K562 (cell line): ENCODE results near the gene CRYBB1. TPM values are rescaled to one million over a fixed set of nuclear protein-coding genes. Genes with fewer than 3 reads are reported as not detected.

Experiments used
- ARID2 ChIP-seq: fragments of 450-650 bp; IDR thresholded peaks from 2 replicates; pipeline ENCODE4 v1.6.1; 2017; ENCODE audit warnings: antibody characterized with exemption, mild to moderate bottlenecking
- CEBPG ChIP-seq, 3 experiments: fragments of 200-800 bp in 1 of 3; sonication (Bioruptor generic) in 1 of 3; sonication (generic) in 1 of 3; formaldehyde crosslinking in 1 of 3; IDR thresholded peaks in 2 of 3; conservative IDR thresholded peaks in 1 of 3; 2 replicates each; pipeline versions ENCODE4 v1.6.1 to v1.8.0; 2016 to 2022; ENCODE audit warnings: missing compliant biosample characterization in 2 of 3, missing genetic modification characterization in 2 of 3, mild to moderate bottlenecking in 1 of 3, missing genetic modification reagents in 1 of 3
- CXXC5 ChIP-seq: fragments of 250-450 bp; sonication (Bioruptor Pico); IDR thresholded peaks from 2 replicates; pipeline ENCODE4 v1.8.0; 2022; ENCODE audit warnings: inconsistent platforms, mild to moderate bottlenecking, moderate library complexity
- IFI16 ChIP-seq: fragments of 250-450 bp; sonication (Bioruptor Pico); IDR thresholded peaks from 2 replicates; pipeline ENCODE4 v2.1.2; 2022; ENCODE audit warnings: mild to moderate bottlenecking, inconsistent platforms
- MCM2 ChIP-seq: fragments of 450-650 bp; IDR thresholded peaks from 2 replicates; pipeline ENCODE4 v1.6.1; 2017; ENCODE audit warnings: low read depth, mild to moderate bottlenecking
- NCOA2 ChIP-seq, 2 experiments: fragments of 450-650 bp; IDR thresholded peaks; 2 replicates each; pipeline ENCODE4 v1.6.1; 2018; ENCODE audit warnings: mild to moderate bottlenecking in 2 of 2, moderate library complexity in 1 of 2; ENCODE audit not compliant: partially characterized antibody in 2 of 2
- POLR2A ChIP-seq: fragments of 450-650 bp; conservative IDR thresholded peaks from 2 replicates; pipeline ENCODE4 v1.6.1; 2016
- XRCC3 ChIP-seq: fragments of 450-650 bp; IDR thresholded peaks from 2 replicates; pipeline ENCODE4 v1.6.1; 2017; ENCODE audit warnings: mild to moderate bottlenecking, moderate library complexity
- ZFP36 ChIP-seq: fragments of 150-350 bp; IDR thresholded peaks from 2 replicates; pipeline ENCODE4 v1.6.1; 2018; ENCODE audit warnings: low read length, low read depth; ENCODE audit not compliant: partially characterized antibody
- ZKSCAN8 ChIP-seq: fragments of 200-800 bp; sonication (Bioruptor generic); IDR thresholded peaks from 2 replicates; pipeline ENCODE4 v1.6.1; 2016; ENCODE audit warnings: missing genetic modification characterization, missing compliant biosample characterization
- polyA plus RNA-seq, 8 experiments: library from polyadenylated mRNA; depleted of rRNA in 4 of 8; stranded (reverse) in 5 of 8; unstranded in 3 of 8; fragments of >200 nt; fragmentation: Nextera tagmentation in 2 of 8; fragmentation: Illumina TruSeq in 1 of 8; extraction: Ambion mirVana in 2 of 8; extraction: Trizol in 1 of 8; gene quantifications; 2 replicates each; pipeline versions ENCODE4 v1.2.1 to v1.2.3, GENCODE V29; 2011 to 2014; ENCODE audit warnings: inconsistent platforms in 1 of 8, missing spikeins in 1 of 8
- total RNA-seq, 7 experiments: library from RNA; depleted of rRNA in 6 of 7; stranded (reverse); fragments of >200 nt in 6 of 7; fragmentation: Illumina TruSeq in 2 of 7; extraction: Trizol in 2 of 7; gene quantifications; 2 replicates each; pipeline versions ENCODE4 v1.2.1 to v1.2.3, GENCODE V29; 2011 to 2021; ENCODE audit warnings: low replicate concordance in 1 of 7
- TF ChIP-seq, protein P1 (sequence below): sonication (generic); formaldehyde crosslinking; IDR thresholded peaks from 2 replicates; pipeline ENCODE4 v1.8.1; 2022; ENCODE audit warnings: missing genetic modification reagents
- TF ChIP-seq, protein P2 (sequence below): fragments of 450-650 bp; IDR thresholded peaks from 2 replicates; pipeline ENCODE4 v1.6.1; 2016; ENCODE audit warnings: low read depth, mild to moderate bottlenecking, moderate library complexity
- TF ChIP-seq, protein P3 (sequence below): fragments of 250-450 bp; sonication (Bioruptor Pico); IDR thresholded peaks from 2 replicates; pipeline ENCODE4 v1.6.1; 2021; ENCODE audit warnings: mild to moderate bottlenecking
- TF ChIP-seq, protein P4 (sequence below): fragments of 200-800 bp; sonication (Bioruptor generic); IDR thresholded peaks from 2 replicates; pipeline ENCODE4 v1.6.1; 2017; ENCODE audit warnings: missing genetic modification characterization, missing compliant biosample characterization
- TF ChIP-seq, protein P5 (sequence below), 2 experiments: fragments of 450-650 bp; conservative IDR thresholded peaks; 2 replicates each; pipeline ENCODE4 v1.6.1; 2017; ENCODE audit warnings: mild to moderate bottlenecking in 2 of 2, moderate library complexity in 2 of 2
- TF ChIP-seq, protein P6 (sequence below): fragments of 450-650 bp; formaldehyde crosslinking; IDR thresholded peaks from 2 replicates; pipeline ENCODE4 v1.4.0; 2020; ENCODE audit warnings: mild to moderate bottlenecking, moderate library complexity
- TF ChIP-seq, protein P7 (sequence below): fragments of 450-650 bp; formaldehyde crosslinking; IDR thresholded peaks from 2 replicates; pipeline ENCODE4 v1.4.0; 2020; ENCODE audit warnings: mild to moderate bottlenecking, mixed read lengths

The CRYBB1 gene
- total and polyA plus RNA-seq, 9 of the 15 experiments (the other 6 are each of a cell fraction or from before 2014, with no cell fraction given), result 0.16 to 0.45 (median 0.33) TPM; not detected in 2

DNA sequence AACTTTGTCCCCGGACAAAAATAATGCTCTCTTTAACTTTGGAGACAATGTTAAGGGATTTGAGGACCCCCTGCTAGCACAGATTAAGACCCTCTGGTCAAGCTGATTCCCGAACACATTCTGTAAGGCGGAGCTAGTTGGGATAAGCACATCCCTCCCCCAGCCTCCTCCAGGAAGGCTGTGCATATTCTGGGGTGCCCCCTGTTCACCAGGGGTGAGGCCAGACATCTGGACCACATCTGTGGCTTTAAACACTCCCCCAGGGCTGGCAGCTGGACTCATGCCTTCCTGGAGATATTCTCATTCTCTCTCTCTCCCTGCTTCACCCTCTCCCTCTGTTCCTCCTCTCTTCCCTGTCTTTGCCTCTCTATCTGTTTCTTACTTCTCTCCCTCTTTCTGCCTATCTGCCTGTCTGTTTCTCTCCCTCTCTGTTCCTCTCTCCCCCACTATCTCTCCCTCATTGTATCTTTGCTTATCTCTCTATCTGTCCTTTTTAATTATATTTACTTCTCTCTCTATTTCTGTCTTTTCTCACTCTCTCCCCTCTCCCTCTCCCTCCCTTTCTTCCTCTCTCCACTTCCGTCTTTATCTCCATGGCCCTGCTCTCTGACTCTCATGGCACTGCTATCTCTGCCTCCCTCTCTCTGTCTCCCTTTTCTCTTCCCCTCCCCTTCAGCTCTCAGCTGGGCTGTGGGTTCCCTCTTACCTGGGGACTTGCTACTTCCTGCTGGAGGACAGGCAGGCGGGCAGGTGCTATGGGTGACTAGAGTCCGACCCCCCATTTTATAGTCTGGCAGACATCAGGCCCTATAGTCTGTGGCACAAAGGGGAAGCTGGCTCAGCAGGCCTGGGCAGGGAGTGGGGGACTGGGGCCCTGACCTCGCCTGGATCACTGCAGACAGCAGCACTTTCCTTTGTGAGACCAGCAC lies at the start of gene CRYBB1 (continued):
- TF ChIP-seq MCM2, result no peak
- TF ChIP-seq, protein P1, sequence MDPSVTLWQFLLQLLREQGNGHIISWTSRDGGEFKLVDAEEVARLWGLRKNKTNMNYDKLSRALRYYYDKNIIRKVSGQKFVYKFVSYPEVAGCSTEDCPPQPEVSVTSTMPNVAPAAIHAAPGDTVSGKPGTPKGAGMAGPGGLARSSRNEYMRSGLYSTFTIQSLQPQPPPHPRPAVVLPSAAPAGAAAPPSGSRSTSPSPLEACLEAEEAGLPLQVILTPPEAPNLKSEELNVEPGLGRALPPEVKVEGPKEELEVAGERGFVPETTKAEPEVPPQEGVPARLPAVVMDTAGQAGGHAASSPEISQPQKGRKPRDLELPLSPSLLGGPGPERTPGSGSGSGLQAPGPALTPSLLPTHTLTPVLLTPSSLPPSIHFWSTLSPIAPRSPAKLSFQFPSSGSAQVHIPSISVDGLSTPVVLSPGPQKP (CRISPR knock-in tag), result no peak
- TF ChIP-seq, protein P2, sequence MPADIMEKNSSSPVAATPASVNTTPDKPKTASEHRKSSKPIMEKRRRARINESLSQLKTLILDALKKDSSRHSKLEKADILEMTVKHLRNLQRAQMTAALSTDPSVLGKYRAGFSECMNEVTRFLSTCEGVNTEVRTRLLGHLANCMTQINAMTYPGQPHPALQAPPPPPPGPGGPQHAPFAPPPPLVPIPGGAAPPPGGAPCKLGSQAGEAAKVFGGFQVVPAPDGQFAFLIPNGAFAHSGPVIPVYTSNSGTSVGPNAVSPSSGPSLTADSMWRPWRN, result no peak
- TF ChIP-seq XRCC3, result no peak
- TF ChIP-seq CXXC5, result peak; percentile 10; the same call in 1 of the 2 replicates
- no peak for TF ChIP-seq IFI16
- TF ChIP-seq ZFP36, result no peak
- no peak for TF ChIP-seq ZKSCAN8 (CRISPR knock-in tag)
- TF ChIP-seq, protein P3, sequence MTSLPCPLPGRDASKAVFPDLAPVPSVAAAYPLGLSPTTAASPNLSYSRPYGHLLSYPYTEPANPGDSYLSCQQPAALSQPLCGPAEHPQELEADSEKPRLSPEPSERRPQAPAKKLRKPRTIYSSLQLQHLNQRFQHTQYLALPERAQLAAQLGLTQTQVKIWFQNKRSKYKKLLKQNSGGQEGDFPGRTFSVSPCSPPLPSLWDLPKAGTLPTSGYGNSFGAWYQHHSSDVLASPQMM (CRISPR knock-in tag), result no peak
- TF ChIP-seq, protein P4, sequence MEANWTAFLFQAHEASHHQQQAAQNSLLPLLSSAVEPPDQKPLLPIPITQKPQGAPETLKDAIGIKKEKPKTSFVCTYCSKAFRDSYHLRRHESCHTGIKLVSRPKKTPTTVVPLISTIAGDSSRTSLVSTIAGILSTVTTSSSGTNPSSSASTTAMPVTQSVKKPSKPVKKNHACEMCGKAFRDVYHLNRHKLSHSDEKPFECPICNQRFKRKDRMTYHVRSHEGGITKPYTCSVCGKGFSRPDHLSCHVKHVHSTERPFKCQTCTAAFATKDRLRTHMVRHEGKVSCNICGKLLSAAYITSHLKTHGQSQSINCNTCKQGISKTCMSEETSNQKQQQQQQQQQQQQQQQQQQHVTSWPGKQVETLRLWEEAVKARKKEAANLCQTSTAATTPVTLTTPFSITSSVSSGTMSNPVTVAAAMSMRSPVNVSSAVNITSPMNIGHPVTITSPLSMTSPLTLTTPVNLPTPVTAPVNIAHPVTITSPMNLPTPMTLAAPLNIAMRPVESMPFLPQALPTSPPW (CRISPR knock-in tag), result no peak
- TF ChIP-seq, protein P5, sequence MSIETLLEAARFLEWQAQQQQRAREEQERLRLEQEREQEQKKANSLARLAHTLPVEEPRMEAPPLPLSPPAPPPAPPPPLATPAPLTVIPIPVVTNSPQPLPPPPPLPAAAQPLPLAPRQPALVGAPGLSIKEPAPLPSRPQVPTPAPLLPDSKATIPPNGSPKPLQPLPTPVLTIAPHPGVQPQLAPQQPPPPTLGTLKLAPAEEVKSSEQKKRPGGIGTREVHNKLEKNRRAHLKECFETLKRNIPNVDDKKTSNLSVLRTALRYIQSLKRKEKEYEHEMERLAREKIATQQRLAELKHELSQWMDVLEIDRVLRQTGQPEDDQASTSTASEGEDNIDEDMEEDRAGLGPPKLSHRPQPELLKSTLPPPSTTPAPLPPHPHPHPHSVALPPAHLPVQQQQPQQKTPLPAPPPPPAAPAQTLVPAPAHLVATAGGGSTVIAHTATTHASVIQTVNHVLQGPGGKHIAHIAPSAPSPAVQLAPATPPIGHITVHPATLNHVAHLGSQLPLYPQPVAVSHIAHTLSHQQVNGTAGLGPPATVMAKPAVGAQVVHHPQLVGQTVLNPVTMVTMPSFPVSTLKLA (conservative IDR thresholded peaks at IDR 0.05), result peak in 1 of 2 experiments; percentile 23; a peak in 1 of 4 replicates
- no peak for TF ChIP-seq NCOA2 (IDR thresholded peaks at IDR 0.05; ENCODE audit: partially characterized antibody in 2 of 2)
- peak; percentile 56; the same call in 1 of the 2 replicates for TF ChIP-seq ARID2
- TF ChIP-seq CEBPG (CRISPR knock-in tag; IDR thresholded peaks at IDR 0.05), result no peak
- no peak for TF ChIP-seq CEBPG (tag; conservative IDR thresholded peaks at IDR 0.05 in 1 of 2, IDR thresholded peaks at IDR 0.05 in 1 of 2)
- TF ChIP-seq, protein P6, sequence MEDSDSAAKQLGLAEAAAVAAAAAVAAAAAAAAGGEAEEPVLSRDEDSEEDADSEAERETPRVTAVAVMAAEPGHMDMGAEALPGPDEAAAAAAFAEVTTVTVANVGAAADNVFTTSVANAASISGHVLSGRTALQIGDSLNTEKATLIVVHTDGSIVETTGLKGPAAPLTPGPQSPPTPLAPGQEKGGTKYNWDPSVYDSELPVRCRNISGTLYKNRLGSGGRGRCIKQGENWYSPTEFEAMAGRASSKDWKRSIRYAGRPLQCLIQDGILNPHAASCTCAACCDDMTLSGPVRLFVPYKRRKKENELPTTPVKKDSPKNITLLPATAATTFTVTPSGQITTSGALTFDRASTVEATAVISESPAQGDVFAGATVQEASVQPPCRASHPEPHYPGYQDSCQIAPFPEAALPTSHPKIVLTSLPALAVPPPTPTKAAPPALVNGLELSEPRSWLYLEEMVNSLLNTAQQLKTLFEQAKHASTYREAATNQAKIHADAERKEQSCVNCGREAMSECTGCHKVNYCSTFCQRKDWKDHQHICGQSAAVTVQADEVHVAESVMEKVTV (CRISPR knock-in tag), result no peak
- no peak; the same call in 1 of the 2 replicates for TF ChIP-seq POLR2A
- TF ChIP-seq, protein P7, sequence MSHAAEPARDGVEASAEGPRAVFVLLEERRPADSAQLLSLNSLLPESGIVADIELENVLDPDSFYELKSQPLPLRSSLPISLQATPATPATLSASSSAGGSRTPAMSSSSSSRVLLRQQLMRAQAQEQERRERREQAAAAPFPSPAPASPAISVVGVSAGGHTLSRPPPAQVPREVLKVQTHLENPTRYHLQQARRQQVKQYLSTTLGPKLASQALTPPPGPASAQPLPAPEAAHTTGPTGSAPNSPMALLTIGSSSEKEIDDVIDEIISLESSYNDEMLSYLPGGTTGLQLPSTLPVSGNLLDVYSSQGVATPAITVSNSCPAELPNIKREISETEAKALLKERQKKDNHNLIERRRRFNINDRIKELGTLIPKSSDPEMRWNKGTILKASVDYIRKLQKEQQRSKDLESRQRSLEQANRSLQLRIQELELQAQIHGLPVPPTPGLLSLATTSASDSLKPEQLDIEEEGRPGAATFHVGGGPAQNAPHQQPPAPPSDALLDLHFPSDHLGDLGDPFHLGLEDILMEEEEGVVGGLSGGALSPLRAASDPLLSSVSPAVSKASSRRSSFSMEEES (CRISPR knock-in tag), result no peak
